Umbilical cord (tissue), 2 donors: Measurements from ENCODE around the gene MAFB. TPM values are rescaled to one million over a fixed set of nuclear protein-coding genes. Genes with fewer than 3 reads are reported as not detected.
"Not testable (repeated sequence)": the region's sequence is repeated elsewhere in the genome, so short reads cannot be mapped to it uniquely, and the experiment has no call there.

ENCODE experiments used
- DNase-seq: peaks from one replicate; pipeline ENCODE4 v3.0.0-alpha.2; 2015; ENCODE audit warnings: low spot score
- total RNA-seq: library from RNA; depleted of rRNA; stranded (reverse); fragments of >200 nt; gene quantifications from one replicate; pipeline ENCODE4 v1.2.3, GENCODE V29; 2014; ENCODE audit warnings: low replicate concordance; ENCODE audit not compliant: insufficient read depth

Gene MAFB
- total RNA-seq: 14.2 TPM

- peak; percentile 96 for DNase-seq
Observed at GRCh38 chr20:40689100-40689942, at the start of gene MAFB. Gene MAFB, minus strand, starts transcription at chr20:40689236. Its CDS starts 386 bp downstream, at chr20:40688850.

- not testable (repeated sequence) for DNase-seq
Observed at GRCh38 chr20:40736468-40736867, 47.4 kb upstream of the MAFB start.

- no peak for DNase-seq
Observed at GRCh38 chr20:40728996-40729395, 40.0 kb upstream of the MAFB start.

GRCh38 chr20:40728470-40728869 lies 39.4 kb upstream of the MAFB start:
- no peak for DNase-seq

- DNase-seq: no peak
Observed at GRCh38 chr20:40727960-40728359, 38.9 kb upstream of the MAFB start.

GRCh38 chr20:40726776-40727175 lies 37.7 kb upstream of the MAFB start:
- DNase-seq: no peak

- no peak for DNase-seq
Observed at GRCh38 chr20:40724566-40724965, 35.5 kb upstream of the MAFB start.

- no peak for DNase-seq
Observed at GRCh38 chr20:40720826-40721225, 31.8 kb upstream of the MAFB start.

- no peak for DNase-seq
Observed at GRCh38 chr20:40720099-40720498, 31.1 kb upstream of the MAFB start.

GRCh38 chr20:40718982-40719729 lies 30.1 kb upstream of the MAFB start:
- DNase-seq: no peak

- no peak for DNase-seq
Observed at GRCh38 chr20:40718214-40718977, 29.4 kb upstream of the MAFB start.

- no peak for DNase-seq
Observed at GRCh38 chr20:40717343-40717865, 28.4 kb upstream of the MAFB start.

GRCh38 chr20:40715491-40715890 lies 26.5 kb upstream of the MAFB start:
- no peak for DNase-seq

- no peak for DNase-seq
Observed at GRCh38 chr20:40714916-40715315, 25.9 kb upstream of the MAFB start.

- DNase-seq: no peak
Observed at GRCh38 chr20:40714109-40714508, 25.1 kb upstream of the MAFB start.

- DNase-seq: no peak
Observed at GRCh38 chr20:40713508-40713907, 24.5 kb upstream of the MAFB start.

- no peak for DNase-seq
Observed at GRCh38 chr20:40711079-40711478, 22.0 kb upstream of the MAFB start.

GRCh38 chr20:40710603-40711002 lies 21.6 kb upstream of the MAFB start:
- DNase-seq: no peak

- no peak for DNase-seq
Observed at GRCh38 chr20:40706977-40707582, 18.0 kb upstream of the MAFB start.

GRCh38 chr20:40705413-40705812 lies 16.4 kb upstream of the MAFB start:
- no peak for DNase-seq

GRCh38 chr20:40704828-40705227 lies 15.8 kb upstream of the MAFB start:
- no peak for DNase-seq
